ENCODE measurements around the gene ZNF768. TPM values are rescaled to one million over a fixed set of nuclear protein-coding genes. Genes with fewer than 3 reads are reported as not detected.

Gene ZNF768
- total and polyA plus RNA-seq, 12 donors: 8.7 to 103 (median 30.9) TPM

DNA sequence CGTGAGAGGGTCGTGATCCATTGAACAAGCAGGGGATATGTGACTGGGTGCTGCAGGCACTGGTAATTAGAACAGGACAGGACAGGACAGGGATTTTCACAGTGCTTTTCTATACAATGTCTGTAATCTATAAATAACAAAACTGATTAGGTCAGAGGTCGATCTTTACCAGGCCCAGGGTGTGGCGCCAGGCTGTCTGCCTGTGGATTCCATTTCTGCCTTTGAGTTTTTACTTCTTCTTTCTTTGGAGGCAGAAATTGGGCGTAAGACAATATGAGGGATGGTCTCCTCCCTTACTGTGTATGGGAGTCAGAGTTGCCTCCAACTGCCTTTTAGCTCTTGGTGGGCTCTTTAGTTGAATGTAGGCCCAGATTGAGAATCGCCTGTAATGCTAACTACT lies 33.3 kb upstream of the ZNF768 start:
- no peaks in the 10 kb centered on the region for H3K9me3 ChIP-seq (replicated peaks in 1 of 3)

DNA sequence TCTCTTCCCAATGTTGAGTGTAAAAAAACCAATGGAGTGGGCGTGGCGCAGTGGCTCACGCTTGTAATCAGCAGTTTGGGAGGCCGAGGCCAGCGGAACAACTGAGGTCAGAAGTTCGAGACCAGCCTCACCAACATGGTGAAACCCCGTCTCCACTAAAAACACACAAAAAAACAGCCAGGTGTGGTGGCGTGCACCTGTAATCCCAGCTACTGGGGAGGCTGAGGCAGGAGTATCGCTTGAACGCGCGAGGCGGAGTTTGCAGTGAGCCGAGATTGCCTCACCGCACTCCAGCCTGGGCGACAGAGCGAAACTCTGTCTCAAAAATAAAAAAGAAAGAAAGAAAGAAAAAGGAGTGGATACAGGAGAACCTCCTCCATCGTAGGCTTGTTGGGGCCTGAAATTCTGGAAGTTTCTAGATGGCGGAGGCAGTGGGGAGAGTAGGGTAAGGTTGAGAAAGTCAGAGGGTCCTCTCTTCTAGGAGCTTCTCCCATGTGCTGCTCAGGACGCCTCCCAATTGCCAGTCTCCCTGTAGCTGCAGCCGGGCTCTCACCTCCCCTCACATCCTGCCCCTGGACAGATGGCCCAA lies 32.5 kb upstream of the ZNF768 start:
- WGBS, 4 donors: 71 to 82% (median 79%) methylated on average over 21 of the region's 21 CpGs
- peaks cover 14 to 20% of the 10 kb centered on the region in 2 donors for H3K4me1 ChIP-seq (replicated peaks in 1 of 2)
- TF ChIP-seq, protein P1, sequence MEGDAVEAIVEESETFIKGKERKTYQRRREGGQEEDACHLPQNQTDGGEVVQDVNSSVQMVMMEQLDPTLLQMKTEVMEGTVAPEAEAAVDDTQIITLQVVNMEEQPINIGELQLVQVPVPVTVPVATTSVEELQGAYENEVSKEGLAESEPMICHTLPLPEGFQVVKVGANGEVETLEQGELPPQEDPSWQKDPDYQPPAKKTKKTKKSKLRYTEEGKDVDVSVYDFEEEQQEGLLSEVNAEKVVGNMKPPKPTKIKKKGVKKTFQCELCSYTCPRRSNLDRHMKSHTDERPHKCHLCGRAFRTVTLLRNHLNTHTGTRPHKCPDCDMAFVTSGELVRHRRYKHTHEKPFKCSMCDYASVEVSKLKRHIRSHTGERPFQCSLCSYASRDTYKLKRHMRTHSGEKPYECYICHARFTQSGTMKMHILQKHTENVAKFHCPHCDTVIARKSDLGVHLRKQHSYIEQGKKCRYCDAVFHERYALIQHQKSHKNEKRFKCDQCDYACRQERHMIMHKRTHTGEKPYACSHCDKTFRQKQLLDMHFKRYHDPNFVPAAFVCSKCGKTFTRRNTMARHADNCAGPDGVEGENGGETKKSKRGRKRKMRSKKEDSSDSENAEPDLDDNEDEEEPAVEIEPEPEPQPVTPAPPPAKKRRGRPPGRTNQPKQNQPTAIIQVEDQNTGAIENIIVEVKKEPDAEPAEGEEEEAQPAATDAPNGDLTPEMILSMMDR (IDR thresholded peaks at IDR 0.05): peak in 1 of 6 experiments; percentile 9
- TF ChIP-seq POLR2A (IDR thresholded peaks at IDR 0.05): peak in 1 of 2 donors; percentile 9
- intact Hi-C loops (cut with DNase I): no loop called here
- peak overlapping the region in 1 of 4 donors; percentile 87 for H3K4me3 ChIP-seq
- peaks cover 0 to 23% of the 10 kb centered on the region in 2 donors for H3K36me3 ChIP-seq (replicated peaks in 1 of 2)
- H3K9me3 ChIP-seq (replicated peaks in 1 of 3): no peaks in the 10 kb centered on the region
- no peaks in the 10 kb centered on the region for H3K27me3 ChIP-seq
- peak overlapping the region; percentile 64 to 97 (median 96) for H3K27ac ChIP-seq
- no peak for DNase-seq

More for the DNA sequence above, 33.3 kb upstream of the ZNF768 start:
- H3K4me3 ChIP-seq: no peak overlapping the region
- no peak for TF ChIP-seq POLR2A (IDR thresholded peaks at IDR 0.05)
- TF ChIP-seq, protein P1 (IDR thresholded peaks at IDR 0.05): no peak
- H3K27ac ChIP-seq: no peak overlapping the region
- H3K4me1 ChIP-seq (replicated peaks in 1 of 2): peaks cover 14 to 20% of the 10 kb centered on the region in 2 donors
- no peak for DNase-seq
- WGBS, 4 donors: 86 to 93% (median 91%) methylated on average over 6 of the region's 6 CpGs
- no peaks in the 10 kb centered on the region for H3K27me3 ChIP-seq
- H3K36me3 ChIP-seq (replicated peaks in 1 of 2): peaks cover 0 to 15% of the 10 kb centered on the region in 2 donors
- intact Hi-C loops (cut with DNase I): loop anchor here in 1 of 2 donors (10.0 kb wide), 1 partner anchor 55 kb away; the partner anchor contains the start of gene ZNF689

DNA sequence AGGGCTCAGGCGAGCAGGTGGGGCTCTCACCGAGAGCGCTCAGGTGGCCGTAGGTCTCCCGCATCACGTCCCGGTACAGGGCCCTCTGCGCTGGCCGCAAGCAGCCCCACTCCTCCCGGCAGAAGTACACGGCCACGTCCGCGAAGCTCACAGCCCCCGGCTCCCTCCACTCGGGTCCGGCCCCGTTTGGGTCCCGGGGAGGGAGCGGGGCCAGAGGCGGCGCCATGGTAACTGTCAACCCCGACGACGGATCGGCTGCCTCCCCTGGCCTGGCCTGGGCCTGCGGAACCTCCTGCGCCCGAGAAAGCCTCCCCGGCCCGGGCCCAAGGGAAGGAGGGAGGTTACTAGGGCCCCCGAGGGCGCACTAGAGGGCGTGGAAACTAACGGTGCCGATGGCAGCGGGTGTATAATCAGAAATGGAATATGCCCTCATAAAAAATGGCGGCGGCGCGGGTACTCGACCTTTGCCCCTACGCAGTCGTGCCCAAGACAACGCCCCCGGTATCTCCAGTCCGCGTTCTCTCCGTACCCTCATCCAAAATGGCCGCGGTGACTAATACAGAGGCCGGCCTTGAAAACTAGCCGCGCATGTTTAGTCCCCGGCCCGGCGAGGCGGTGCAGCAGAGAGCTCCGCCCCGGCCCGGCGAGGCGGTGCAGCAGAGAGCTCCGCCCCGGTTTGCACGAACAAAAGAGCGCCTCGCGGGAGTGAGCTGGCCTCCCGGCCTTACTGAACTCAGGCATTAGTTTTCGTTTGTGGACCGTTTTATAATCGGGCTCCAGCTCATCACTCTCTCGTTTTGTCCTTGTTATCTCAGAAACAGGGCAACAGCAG lies 31.8 kb upstream of the ZNF768 start, which contains the start of gene ZNF764:
ZNF764 (minus strand) TSS at position 418 of the 832 bp plus-strand sequence; CDS start at position 226, 192 bp downstream.
- Histone ChIP-seq H3K27me3 (no peaks in the 10 kb centered on the region), H3K4me1 (replicated peaks in 1 of 2) (peaks cover 14 to 20% of the 10 kb centered on the region in 2 donors), H3K36me3 (replicated peaks in 1 of 2) (peaks cover 0 to 29% of the 10 kb centered on the region in 2 donors), H3K4me3 (peak within 1 kb of the TSS; percentile 83 to 91 (median 88)), H3K9me3 (replicated peaks in 1 of 3) (no peaks in the 10 kb centered on the region), H3K27ac (peak within 1 kb of the TSS; percentile 93 to 97 (median 96))
- intact Hi-C loops (cut with DNase I): no loop called here
- DNase-seq: peak; percentile 98 to 99 (median 99)
- TF ChIP-seq, protein P1 (IDR thresholded peaks at IDR 0.05): peak in 2 of 6 experiments; percentile 1 to 4
- TF ChIP-seq POLR2A (IDR thresholded peaks at IDR 0.05): peak; percentile 37 to 70
- WGBS, 4 donors: 0% methylated on average over 8 to 74 of the region's 74 CpGs

DNA sequence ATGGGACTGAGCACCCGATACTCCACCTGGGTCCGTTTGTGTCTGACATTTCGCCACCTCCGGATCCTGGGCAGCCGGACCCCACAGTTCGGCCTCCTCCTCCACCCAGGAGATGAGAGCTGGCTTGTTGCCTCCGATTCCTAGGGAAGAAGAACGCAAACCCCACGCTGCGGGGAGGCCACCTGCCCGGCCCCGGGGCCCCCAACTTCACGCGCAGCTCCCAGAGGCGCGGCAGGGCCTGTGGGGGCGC lies 31.3 kb upstream of the ZNF768 start:
- Histone ChIP-seq H3K9me3 (replicated peaks in 1 of 3) (no peaks in the 10 kb centered on the region), H3K4me3 (peak overlapping the region; percentile 83 to 91 (median 88)), H3K27ac (peak overlapping the region; percentile 93 to 97 (median 96)), H3K4me1 (replicated peaks in 1 of 2) (peaks cover 14 to 20% of the 10 kb centered on the region in 2 donors), H3K27me3 (no peaks in the 10 kb centered on the region), H3K36me3 (replicated peaks in 1 of 2) (peaks cover 0 to 31% of the 10 kb centered on the region in 2 donors)
- no peak for DNase-seq
- WGBS, 4 donors: 0 to 1% (median 1%) methylated on average over 9 to 17 of the region's 17 CpGs; no CpG with 5 or more reads in 1 of the 4 donors
- TF ChIP-seq, protein P1 (IDR thresholded peaks at IDR 0.05): peak in 2 of 6 experiments; percentile 5 to 19
- no peak for TF ChIP-seq POLR2A (IDR thresholded peaks at IDR 0.05)
- intact Hi-C loops (cut with DNase I): no loop called here

Measured in adrenal gland (tissue), 12 donors.